PC-9 (cell line): ENCODE data around the gene ADORA2A. TPM values are rescaled to one million over a fixed set of nuclear protein-coding genes. Genes with fewer than 3 reads are reported as not detected.

Experiments
- BruUV-seq: library from RNA; stranded (reverse); fragments of 400-500 nt; replicated peaks from 2 replicates; lab custom pipeline; 2021; lab: Mats Ljungman, UMichigan
- CTCF ChIA-PET: fragments of 300-600 bp; sonication (Branson Sonifier 250); formaldehyde crosslinking; loops from one replicate; lab custom pipeline; 2022; ENCODE audit warnings: antibody characterized with exemption; lab: Charles Lee
- POLR2A ChIA-PET: fragments of 300-600 bp; sonication (Branson Sonifier 250); formaldehyde crosslinking; loops from one replicate; lab custom pipeline; 2022; ENCODE audit warnings: antibody characterized with exemption; ENCODE audit not compliant: unreplicated experiment; lab: Charles Lee
- DNase-seq, 2 experiments: peaks; one replicate each; pipeline versions ENCODE4 v3.0.0 to v3.0.0-alpha.2; 2015 to 2022; ENCODE audit warnings: mixed read lengths in 1 of 2
- H2AFZ ChIP-seq: fragments of 200-600 bp; sonication (generic); 2 replicates; pipeline ENCODE4 v1.8.1; 2017; ENCODE audit warnings: antibody characterized with exemption
- H3F3A ChIP-seq: fragments of 200-600 bp; sonication (generic); 2 replicates; pipeline ENCODE4 v1.8.1; 2017; ENCODE audit warnings: antibody characterized with exemption, mild to moderate bottlenecking, low read depth; ENCODE audit not compliant: insufficient read depth
- H3K27ac ChIP-seq: fragments of 200-600 bp; sonication (generic); 2 replicates; pipeline ENCODE4 v1.6.1; 2016; ENCODE audit warnings: mixed run types
- H3K27me3 ChIP-seq: fragments of 200-600 bp; sonication (generic); 2 replicates; pipeline ENCODE4 v1.6.1; 2016; ENCODE audit warnings: low read depth, mixed run types; ENCODE audit not compliant: insufficient read depth
- H3K36me3 ChIP-seq: fragments of 200-600 bp; sonication (generic); 2 replicates; pipeline ENCODE4 v1.6.1; 2016; ENCODE audit warnings: low read depth, mixed run types
- H3K4me1 ChIP-seq: fragments of 200-600 bp; sonication (generic); replicated peaks from 2 replicates; pipeline ENCODE4 v1.6.1; 2016; ENCODE audit warnings: mixed run types; ENCODE audit not compliant: insufficient read depth
- H3K4me2 ChIP-seq: fragments of 200-600 bp; sonication (generic); 2 replicates; pipeline ENCODE4 v1.6.1; 2017; ENCODE audit warnings: mixed run types
- H3K4me3 ChIP-seq: fragments of 200-600 bp; sonication (generic); 2 replicates; pipeline ENCODE4 v1.6.1; 2016; ENCODE audit warnings: mixed run types
- H3K79me2 ChIP-seq: fragments of 200-600 bp; sonication (generic); 2 replicates; pipeline ENCODE4 v1.6.1; 2017; ENCODE audit warnings: low read depth, mixed run types
- H3K9me2 ChIP-seq: fragments of 200-600 bp; sonication (generic); 2 replicates; pipeline ENCODE4 v1.8.1; 2017; ENCODE audit warnings: mild to moderate bottlenecking; ENCODE audit not compliant: insufficient read depth
- H3K9me3 ChIP-seq: fragments of 200-600 bp; sonication (generic); 2 replicates; pipeline ENCODE4 v1.8.1; 2016; ENCODE audit warnings: low read depth; ENCODE audit not compliant: insufficient read depth
- H4K20me1 ChIP-seq: fragments of 200-600 bp; sonication (generic); 2 replicates; pipeline ENCODE4 v1.8.1; 2017; ENCODE audit not compliant: insufficient read depth
- CTCF ChIP-seq: fragments of 200-600 bp; sonication (generic); conservative IDR thresholded peaks from 2 replicates; pipeline ENCODE4 v1.6.1; 2017; ENCODE audit warnings: mixed run types, antibody characterized with exemption, mild to moderate bottlenecking, moderate library complexity
- EZH2 ChIP-seq: fragments of 200-600 bp; sonication (generic); IDR thresholded peaks from 2 replicates; pipeline ENCODE4 v1.8.0; 2017; ENCODE audit warnings: antibody characterized with exemption, low read depth
- intact Hi-C: fragments of 100-400 bp; cut with micrococcal nuclease; formaldehyde crosslinking; loops from one replicate; pipeline ENCODE4 v1.10.0; 2022; ENCODE audit not compliant: unreplicated experiment
- total RNA-seq: library from RNA; stranded (reverse); gene quantifications from 2 replicates; pipeline ENCODE4 v1.2.3, GENCODE V29; 2021

Gene ADORA2A
- total RNA-seq, 1 experiment from 2014 or later, result 1.8 TPM

- Histone ChIP-seq H3K36me3 (no peaks in the 10 kb centered on the region), H4K20me1 (no peaks in the 10 kb centered on the region), H3K79me2 (no peaks in the 10 kb centered on the region), H3K4me1 (0 out of 2 replicates have a peak, but pooled peaks cover under 1% of the 10 kb centered on the region), H3K27me3 (no peaks in the 10 kb centered on the region), H3K9me2 (no peaks in the 10 kb centered on the region), H3F3A (no peaks in the 10 kb centered on the region), H2AFZ (no peak overlapping the region), H3K9me3 (no peaks in the 10 kb centered on the region), H3K4me3 (no peak overlapping the region), H3K4me2 (no peak overlapping the region), H3K27ac (no peak overlapping the region)
- BruUV-seq, result no TSS peak
- DNase-seq, result no peak
- POLR2A ChIA-PET, result no interaction called here
- CTCF ChIA-PET, result no interaction called here
- intact Hi-C loops, result no loop called here
- no peak for TF ChIP-seq EZH2
- no peak for TF ChIP-seq CTCF
Observed at GRCh38 chr22:24457894-24458420, 30.6 kb downstream of the ADORA2A start.

GRCh38 chr22:24459911-24460310 is 32.5 kb downstream of the ADORA2A start:
- H3K4me1 ChIP-seq, result peaks cover 5% of the 10 kb centered on the region; the same call in 1 of the 2 replicates
- H3K79me2 ChIP-seq, result no peaks in the 10 kb centered on the region
- no peaks in the 10 kb centered on the region for H4K20me1 ChIP-seq
- no peaks in the 10 kb centered on the region for H3K27me3 ChIP-seq
- no TSS peak for BruUV-seq
- no peak for DNase-seq
- no peaks in the 10 kb centered on the region for H3K36me3 ChIP-seq
- ChIA-PET CTCF (no interaction called here), POLR2A (no interaction called here)
- no peak overlapping the region for H3K27ac ChIP-seq
- no peak overlapping the region for H3K4me2 ChIP-seq
- no peaks in the 10 kb centered on the region for H3F3A ChIP-seq
- intact Hi-C loops, result no loop called here
- H3K9me3 ChIP-seq, result no peaks in the 10 kb centered on the region
- H3K9me2 ChIP-seq, result no peaks in the 10 kb centered on the region
- no peak for TF ChIP-seq CTCF
- TF ChIP-seq EZH2, result no peak
- H3K4me3 ChIP-seq, result no peak overlapping the region
- no peak overlapping the region for H2AFZ ChIP-seq

GRCh38 chr22:24460418-24461089 is 33.2 kb downstream of the ADORA2A start:
- intact Hi-C loops, result no loop called here
- Histone ChIP-seq H3K9me2 (no peaks in the 10 kb centered on the region), H3K27me3 (no peaks in the 10 kb centered on the region), H3F3A (no peaks in the 10 kb centered on the region), H3K4me1 (peaks cover 12% of the 10 kb centered on the region), H3K36me3 (no peaks in the 10 kb centered on the region), H3K27ac (no peak overlapping the region), H2AFZ (no peak overlapping the region), H3K4me2 (no peak overlapping the region), H4K20me1 (no peaks in the 10 kb centered on the region), H3K4me3 (no peak overlapping the region), H3K9me3 (no peaks in the 10 kb centered on the region), H3K79me2 (no peaks in the 10 kb centered on the region)
- BruUV-seq, result no TSS peak
- POLR2A ChIA-PET, result no interaction called here
- no peak for DNase-seq
- CTCF ChIA-PET, result no interaction called here
- TF ChIP-seq CTCF, result no peak
- no peak for TF ChIP-seq EZH2
